ENCODE measurements around the gene CEP97.
"Not testable (repeated sequence)": the region's sequence is repeated elsewhere in the genome, so short reads cannot be mapped to it uniquely, and the experiment has no call there.

The CEP97 gene

GRCh38 chr3:101745934-101746333 lies 21.5 kb downstream of the CEP97 start:
- not testable (repeated sequence) for DNase-seq (ENCODE audit: low read depth); H3K4me3 ChIP-seq (ENCODE audit: low read depth, low read length)

GRCh38 chr3:101753386-101754113 lies 29.1 kb downstream of the CEP97 start:
- not testable (repeated sequence) for DNase-seq (ENCODE audit: low read depth); H3K4me3 ChIP-seq (ENCODE audit: low read depth, low read length)

GRCh38 chr3:101758224-101758623 lies 33.8 kb downstream of the CEP97 start:
- DNase-seq (ENCODE audit: low read depth): no peak

GRCh38 chr3:101762041-101762646 lies 37.7 kb downstream of the CEP97 start:
- no peak for DNase-seq (ENCODE audit: low read depth)
- H3K4me3 ChIP-seq (ENCODE audit: low read depth, low read length): no peak overlapping the region

More at GRCh38 chr3:101758224-101758623, 33.8 kb downstream of the CEP97 start:
- no peak overlapping the region for H3K4me3 ChIP-seq (ENCODE audit: low read depth, low read length)

GRCh38 chr3:101777745-101778281 lies 53.4 kb downstream of the CEP97 start:
- DNase-seq (ENCODE audit: low read depth): not testable (repeated sequence)

GRCh38 chr3:101778385-101779046 lies 54.1 kb downstream of the CEP97 start:
- no peak for DNase-seq (ENCODE audit: low read depth)
- H3K4me3 ChIP-seq (ENCODE audit: low read depth, low read length): peak overlapping the region; percentile 81

More at GRCh38 chr3:101777745-101778281, 53.4 kb downstream of the CEP97 start:
- H3K4me3 ChIP-seq (ENCODE audit: low read depth, low read length): not testable (repeated sequence)

GRCh38 chr3:101779047-101779821 lies 54.8 kb downstream of the CEP97 start, which contains the start of gene NXPE3:
Gene NXPE3, plus strand, starts transcription at chr3:101779211. Its CDS starts 6,386 bp downstream, at chr3:101785597.
- H3K4me3 ChIP-seq (ENCODE audit: low read depth, low read length): peak within 1 kb of the TSS; percentile 81
- peak; percentile 28 for DNase-seq (ENCODE audit: low read depth)

GRCh38 chr3:101779822-101780381 lies 55.5 kb downstream of the CEP97 start:
- DNase-seq (ENCODE audit: low read depth): no peak
- H3K4me3 ChIP-seq (ENCODE audit: low read depth, low read length): peak overlapping the region; percentile 81

- H3K4me3 ChIP-seq (ENCODE audit: low read depth, low read length): peak overlapping the region; percentile 81
- DNase-seq (ENCODE audit: low read depth): peak; percentile 69
These were observed 56.2 kb downstream of the CEP97 start for GRCh38 chr3:101780661-101781060.

- H3K4me3 ChIP-seq (ENCODE audit: low read depth, low read length): peak overlapping the region; percentile 81
- DNase-seq (ENCODE audit: low read depth): peak; percentile 9
These were observed 56.8 kb downstream of the CEP97 start for GRCh38 chr3:101781166-101781565.

- DNase-seq (ENCODE audit: low read depth): no peak
- H3K4me3 ChIP-seq (ENCODE audit: low read depth, low read length): no peak overlapping the region
These were observed 60.6 kb downstream of the CEP97 start for GRCh38 chr3:101784855-101785613.

GRCh38 chr3:101791778-101792177 lies 67.4 kb downstream of the CEP97 start:
- no peak overlapping the region for H3K4me3 ChIP-seq (ENCODE audit: low read depth, low read length)
- DNase-seq (ENCODE audit: low read depth): no peak

- H3K4me3 ChIP-seq (ENCODE audit: low read depth, low read length): no peak overlapping the region
These were observed 71.8 kb downstream of the CEP97 start for GRCh38 chr3:101796077-101796680.

GRCh38 chr3:101801174-101801573 lies 76.8 kb downstream of the CEP97 start:
- no peak for DNase-seq (ENCODE audit: low read depth)
- H3K4me3 ChIP-seq (ENCODE audit: low read depth, low read length): no peak overlapping the region

More at GRCh38 chr3:101796077-101796680, 71.8 kb downstream of the CEP97 start:
- no peak for DNase-seq (ENCODE audit: low read depth)

GRCh38 chr3:101802179-101802578 lies 77.8 kb downstream of the CEP97 start:
- DNase-seq (ENCODE audit: low read depth): no peak
- H3K4me3 ChIP-seq (ENCODE audit: low read depth, low read length): no peak overlapping the region

GRCh38 chr3:101803173-101803782 lies 78.9 kb downstream of the CEP97 start:
- H3K4me3 ChIP-seq (ENCODE audit: low read depth, low read length): no peak overlapping the region
- DNase-seq (ENCODE audit: low read depth): no peak

- H3K4me3 ChIP-seq (ENCODE audit: low read depth, low read length): no peak overlapping the region
- no peak for DNase-seq (ENCODE audit: low read depth)
These were observed 79.5 kb downstream of the CEP97 start for GRCh38 chr3:101803939-101804338.

Data from skeletal muscle cell (primary cell).